PC-9 (cell line): ENCODE results near the gene SMIM43. TPM values are rescaled to one million over a fixed set of nuclear protein-coding genes. Genes with fewer than 3 reads are reported as not detected.

Experiments
- BruUV-seq: library from RNA; stranded (reverse); fragments of 400-500 nt; replicated peaks from 2 replicates; lab custom pipeline; 2021; lab: Mats Ljungman, UMichigan
- CTCF ChIA-PET: fragments of 300-600 bp; sonication (Branson Sonifier 250); formaldehyde crosslinking; loops from one replicate; lab custom pipeline; 2022; ENCODE audit warnings: antibody characterized with exemption; lab: Charles Lee
- POLR2A ChIA-PET: fragments of 300-600 bp; sonication (Branson Sonifier 250); formaldehyde crosslinking; loops from one replicate; lab custom pipeline; 2022; ENCODE audit warnings: antibody characterized with exemption; ENCODE audit not compliant: unreplicated experiment; lab: Charles Lee
- DNase-seq, 2 experiments: peaks; one replicate each; pipeline versions ENCODE4 v3.0.0 to v3.0.0-alpha.2; 2015 to 2022; ENCODE audit warnings: mixed read lengths in 1 of 2
- H2AFZ ChIP-seq: fragments of 200-600 bp; sonication (generic); 2 replicates; pipeline ENCODE4 v1.8.1; 2017; ENCODE audit warnings: antibody characterized with exemption
- H3F3A ChIP-seq: fragments of 200-600 bp; sonication (generic); 2 replicates; pipeline ENCODE4 v1.8.1; 2017; ENCODE audit warnings: antibody characterized with exemption, mild to moderate bottlenecking, low read depth; ENCODE audit not compliant: insufficient read depth
- H3K27ac ChIP-seq: fragments of 200-600 bp; sonication (generic); 2 replicates; pipeline ENCODE4 v1.6.1; 2016; ENCODE audit warnings: mixed run types
- H3K27me3 ChIP-seq: fragments of 200-600 bp; sonication (generic); 2 replicates; pipeline ENCODE4 v1.6.1; 2016; ENCODE audit warnings: low read depth, mixed run types; ENCODE audit not compliant: insufficient read depth
- H3K36me3 ChIP-seq: fragments of 200-600 bp; sonication (generic); 2 replicates; pipeline ENCODE4 v1.6.1; 2016; ENCODE audit warnings: low read depth, mixed run types
- H3K4me1 ChIP-seq: fragments of 200-600 bp; sonication (generic); replicated peaks from 2 replicates; pipeline ENCODE4 v1.6.1; 2016; ENCODE audit warnings: mixed run types; ENCODE audit not compliant: insufficient read depth
- H3K4me2 ChIP-seq: fragments of 200-600 bp; sonication (generic); 2 replicates; pipeline ENCODE4 v1.6.1; 2017; ENCODE audit warnings: mixed run types
- H3K4me3 ChIP-seq: fragments of 200-600 bp; sonication (generic); 2 replicates; pipeline ENCODE4 v1.6.1; 2016; ENCODE audit warnings: mixed run types
- H3K79me2 ChIP-seq: fragments of 200-600 bp; sonication (generic); 2 replicates; pipeline ENCODE4 v1.6.1; 2017; ENCODE audit warnings: low read depth, mixed run types
- H3K9me2 ChIP-seq: fragments of 200-600 bp; sonication (generic); 2 replicates; pipeline ENCODE4 v1.8.1; 2017; ENCODE audit warnings: mild to moderate bottlenecking; ENCODE audit not compliant: insufficient read depth
- H3K9me3 ChIP-seq: fragments of 200-600 bp; sonication (generic); 2 replicates; pipeline ENCODE4 v1.8.1; 2016; ENCODE audit warnings: low read depth; ENCODE audit not compliant: insufficient read depth
- H4K20me1 ChIP-seq: fragments of 200-600 bp; sonication (generic); 2 replicates; pipeline ENCODE4 v1.8.1; 2017; ENCODE audit not compliant: insufficient read depth
- CTCF ChIP-seq: fragments of 200-600 bp; sonication (generic); conservative IDR thresholded peaks from 2 replicates; pipeline ENCODE4 v1.6.1; 2017; ENCODE audit warnings: mixed run types, antibody characterized with exemption, mild to moderate bottlenecking, moderate library complexity
- EZH2 ChIP-seq: fragments of 200-600 bp; sonication (generic); IDR thresholded peaks from 2 replicates; pipeline ENCODE4 v1.8.0; 2017; ENCODE audit warnings: antibody characterized with exemption, low read depth
- intact Hi-C: fragments of 100-400 bp; cut with micrococcal nuclease; formaldehyde crosslinking; loops from one replicate; pipeline ENCODE4 v1.10.0; 2022; ENCODE audit not compliant: unreplicated experiment
- total RNA-seq: library from RNA; stranded (reverse); gene quantifications from 2 replicates; pipeline ENCODE4 v1.2.3, GENCODE V29; 2021

The SMIM43 gene
- total RNA-seq, 1 experiment from 2014 or later, result not detected

- Histone ChIP-seq H3K4me1 (0 out of 2 replicates have a peak, but pooled peaks cover 8% of the 10 kb centered on the region), H3K4me2 (no peak overlapping the region), H3F3A (no peaks in the 10 kb centered on the region), H4K20me1 (no peaks in the 10 kb centered on the region), H3K9me3 (no peaks in the 10 kb centered on the region), H3K9me2 (no peaks in the 10 kb centered on the region), H3K4me3 (no peak overlapping the region), H3K27ac (no peak overlapping the region), H3K36me3 (no peaks in the 10 kb centered on the region), H3K79me2 (no peaks in the 10 kb centered on the region), H3K27me3 (no peaks in the 10 kb centered on the region), H2AFZ (0 out of 2 replicates have a peak overlapping the region, but pooled peaks have one; percentile 4)
- intact Hi-C loops, result no loop called here
- ChIA-PET POLR2A (interaction anchor here (0.5 to 0.8 kb wide), 2 partner anchors 10 to 1097 kb away, joined by 4 to 6 read pairs; no protein-coding TSS in a partner anchor), CTCF (no interaction called here)
- BruUV-seq, result no TSS peak
- no peak for DNase-seq
- TF ChIP-seq EZH2 (no peak), CTCF (no peak)
Measured at GRCh38 chr4:121776610-121777401, 11.8 kb upstream of the SMIM43 start.

- DNase-seq, result no peak
- H3K27ac ChIP-seq, result no peak overlapping the region
- no peaks in the 10 kb centered on the region for H3K9me3 ChIP-seq
- ChIA-PET POLR2A (no interaction called here), CTCF (no interaction called here)
- peaks cover 23% of the 10 kb centered on the region for H3K4me1 ChIP-seq
- no peak overlapping the region for H3K4me3 ChIP-seq
- TF ChIP-seq EZH2 (no peak), CTCF (no peak)
- no TSS peak for BruUV-seq
- no peaks in the 10 kb centered on the region for H3F3A ChIP-seq
- H3K27me3 ChIP-seq, result no peaks in the 10 kb centered on the region
- H3K4me2 ChIP-seq, result no peak overlapping the region
- no peaks in the 10 kb centered on the region for H3K79me2 ChIP-seq
- no peak overlapping the region for H2AFZ ChIP-seq
- intact Hi-C loops, result no loop called here
- no peaks in the 10 kb centered on the region for H3K9me2 ChIP-seq
- H3K36me3 ChIP-seq, result no peaks in the 10 kb centered on the region
- H4K20me1 ChIP-seq, result no peaks in the 10 kb centered on the region
Measured at GRCh38 chr4:121773883-121774282, 8.9 kb upstream of the SMIM43 start.

GRCh38 chr4:121771869-121772268, 6.9 kb upstream of the SMIM43 start:
- no peak overlapping the region for H3K4me2 ChIP-seq
- no TSS peak for BruUV-seq
- no peaks in the 10 kb centered on the region for H3K9me2 ChIP-seq
- H3K9me3 ChIP-seq, result no peaks in the 10 kb centered on the region
- no peak overlapping the region for H3K27ac ChIP-seq
- CTCF ChIA-PET, result no interaction called here
- POLR2A ChIA-PET, result no interaction called here
- H3K4me1 ChIP-seq, result peaks cover 25% of the 10 kb centered on the region
- no peaks in the 10 kb centered on the region for H3K36me3 ChIP-seq
- H3K4me3 ChIP-seq, result no peak overlapping the region
- no peaks in the 10 kb centered on the region for H3K27me3 ChIP-seq
- DNase-seq, result no peak
- H4K20me1 ChIP-seq, result no peaks in the 10 kb centered on the region
- H3K79me2 ChIP-seq, result no peaks in the 10 kb centered on the region
- no peak overlapping the region for H2AFZ ChIP-seq
- intact Hi-C loops, result no loop called here
- TF ChIP-seq CTCF (no peak), EZH2 (no peak)
- no peaks in the 10 kb centered on the region for H3F3A ChIP-seq
